ENCODE results near the gene HIVEP2. TPM values are rescaled to one million over a fixed set of nuclear protein-coding genes. Genes with fewer than 3 reads are reported as not detected.

Gene HIVEP2
- total RNA-seq, 1 donor from 2014 or later: 18.6 TPM

DNA sequence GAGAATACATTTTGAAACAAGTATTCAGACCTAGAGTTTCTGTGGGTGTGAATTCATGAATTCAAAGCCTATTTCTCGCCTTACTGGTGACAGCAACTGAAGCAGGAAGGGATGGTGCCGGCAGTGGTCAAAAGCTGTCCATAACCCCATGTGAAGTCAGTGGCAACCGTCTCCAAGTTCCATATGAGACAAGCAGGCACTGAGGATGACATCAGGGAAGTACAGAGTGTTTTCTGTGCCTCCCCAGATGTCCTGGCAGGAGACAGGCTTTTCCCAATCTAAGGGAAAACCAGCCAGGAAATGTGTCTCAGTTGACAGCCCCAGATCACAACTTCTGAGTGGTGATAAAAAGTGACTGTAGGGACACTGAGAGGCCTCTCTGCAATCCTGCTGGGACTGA is 66.6 kb downstream of the HIVEP2 start:
- H3K9me3 ChIP-seq: no peaks in the 10 kb centered on the region
- DNase-seq: no peak
- intact Hi-C loops (cut with DNase I): no loop called here
- no peaks in the 10 kb centered on the region for H3K36me3 ChIP-seq
- H3K4me1 ChIP-seq: no peaks in the 10 kb centered on the region
- ATAC-seq: no peak
- TF ChIP-seq, protein P1, sequence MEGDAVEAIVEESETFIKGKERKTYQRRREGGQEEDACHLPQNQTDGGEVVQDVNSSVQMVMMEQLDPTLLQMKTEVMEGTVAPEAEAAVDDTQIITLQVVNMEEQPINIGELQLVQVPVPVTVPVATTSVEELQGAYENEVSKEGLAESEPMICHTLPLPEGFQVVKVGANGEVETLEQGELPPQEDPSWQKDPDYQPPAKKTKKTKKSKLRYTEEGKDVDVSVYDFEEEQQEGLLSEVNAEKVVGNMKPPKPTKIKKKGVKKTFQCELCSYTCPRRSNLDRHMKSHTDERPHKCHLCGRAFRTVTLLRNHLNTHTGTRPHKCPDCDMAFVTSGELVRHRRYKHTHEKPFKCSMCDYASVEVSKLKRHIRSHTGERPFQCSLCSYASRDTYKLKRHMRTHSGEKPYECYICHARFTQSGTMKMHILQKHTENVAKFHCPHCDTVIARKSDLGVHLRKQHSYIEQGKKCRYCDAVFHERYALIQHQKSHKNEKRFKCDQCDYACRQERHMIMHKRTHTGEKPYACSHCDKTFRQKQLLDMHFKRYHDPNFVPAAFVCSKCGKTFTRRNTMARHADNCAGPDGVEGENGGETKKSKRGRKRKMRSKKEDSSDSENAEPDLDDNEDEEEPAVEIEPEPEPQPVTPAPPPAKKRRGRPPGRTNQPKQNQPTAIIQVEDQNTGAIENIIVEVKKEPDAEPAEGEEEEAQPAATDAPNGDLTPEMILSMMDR (IDR thresholded peaks at IDR 0.05): no peak
- no peaks in the 10 kb centered on the region for H3K27me3 ChIP-seq
- no peak overlapping the region for H3K27ac ChIP-seq
- H3K4me3 ChIP-seq: no peak overlapping the region

DNA sequence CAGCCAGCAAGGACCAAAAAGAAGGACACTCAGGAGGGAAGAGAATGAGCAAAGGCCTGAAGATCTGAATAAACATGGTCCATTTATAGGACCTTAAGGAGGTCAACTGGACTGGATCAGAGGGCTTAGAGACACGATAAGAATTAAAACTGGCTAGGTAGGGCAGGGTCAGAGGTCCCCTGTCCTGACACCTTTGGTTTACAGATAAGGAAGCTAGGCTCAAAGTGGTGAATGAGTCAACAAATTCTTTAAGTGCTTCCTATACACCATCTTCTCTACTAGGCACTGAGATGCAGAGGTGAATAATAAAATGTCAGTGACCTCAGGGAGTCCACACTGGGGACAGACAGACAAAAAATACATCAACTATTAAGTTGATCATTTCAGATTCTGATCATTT is 70.3 kb downstream of the HIVEP2 start:
- intact Hi-C loops (cut with DNase I): no loop called here
- Histone ChIP-seq H3K27me3 (no peaks in the 10 kb centered on the region), H3K4me3 (no peak overlapping the region), H3K4me1 (peaks cover 14% of the 10 kb centered on the region), H3K27ac (no peak overlapping the region), H3K36me3 (no peaks in the 10 kb centered on the region), H3K9me3 (no peaks in the 10 kb centered on the region)
- TF ChIP-seq, protein P1 (IDR thresholded peaks at IDR 0.05): no peak
- ATAC-seq (peak; percentile 19), DNase-seq (no peak)

DNA sequence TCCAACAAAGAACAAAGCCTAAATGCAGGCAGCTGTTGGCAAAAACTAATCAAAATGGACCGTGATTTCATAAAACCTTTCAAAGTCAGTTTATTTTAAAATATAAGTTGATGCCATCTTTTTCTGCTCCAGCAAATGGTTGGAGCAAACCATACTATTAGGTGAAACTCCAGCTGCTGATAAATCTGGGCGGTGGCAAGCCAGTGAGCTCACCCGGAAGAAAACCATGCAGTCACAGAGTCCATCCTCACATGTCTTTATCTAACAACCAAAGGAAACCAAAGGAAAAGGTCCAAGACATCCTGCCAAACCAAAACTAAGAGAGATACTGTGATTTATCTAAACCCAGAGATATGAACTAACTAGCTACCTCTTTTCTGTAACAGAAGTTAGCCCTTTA is 72.6 kb downstream of the HIVEP2 start:
- Histone ChIP-seq H3K27ac (no peak overlapping the region), H3K4me3 (no peak overlapping the region), H3K9me3 (no peaks in the 10 kb centered on the region), H3K36me3 (no peaks in the 10 kb centered on the region), H3K4me1 (peaks cover 30% of the 10 kb centered on the region), H3K27me3 (no peaks in the 10 kb centered on the region)
- intact Hi-C loops (cut with DNase I): no loop called here
- no peak for DNase-seq
- TF ChIP-seq, protein P1 (IDR thresholded peaks at IDR 0.05): no peak
- ATAC-seq: no peak

DNA sequence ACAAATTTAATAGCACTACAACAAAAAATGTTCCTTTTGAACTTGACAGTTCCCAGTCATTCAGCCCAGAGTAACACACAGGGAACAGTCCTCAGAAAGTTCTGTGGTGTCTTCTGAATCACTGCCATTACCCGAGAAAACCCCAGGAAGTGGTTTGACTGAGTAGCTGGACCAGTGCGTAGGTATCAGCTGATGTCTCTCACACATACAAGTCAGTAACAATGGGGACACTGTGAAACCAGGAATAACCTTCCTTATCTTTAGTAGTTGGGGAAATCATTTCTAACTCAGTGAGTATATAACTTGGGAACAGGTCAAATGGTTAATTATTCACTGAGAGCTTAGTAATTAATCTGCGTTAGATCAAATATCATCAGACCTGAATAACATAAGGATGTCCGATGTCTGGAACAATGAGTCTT is 73.1 kb downstream of the HIVEP2 start:
- no peaks in the 10 kb centered on the region for H3K27me3 ChIP-seq
- TF ChIP-seq, protein P1 (IDR thresholded peaks at IDR 0.05): no peak
- peaks cover 34% of the 10 kb centered on the region for H3K4me1 ChIP-seq
- ATAC-seq (peak; percentile 78), DNase-seq (no peak)
- no peaks in the 10 kb centered on the region for H3K9me3 ChIP-seq
- no peak overlapping the region for H3K4me3 ChIP-seq
- intact Hi-C loops (cut with DNase I): no loop called here
- H3K27ac ChIP-seq: no peak overlapping the region
- H3K36me3 ChIP-seq: no peaks in the 10 kb centered on the region

DNA sequence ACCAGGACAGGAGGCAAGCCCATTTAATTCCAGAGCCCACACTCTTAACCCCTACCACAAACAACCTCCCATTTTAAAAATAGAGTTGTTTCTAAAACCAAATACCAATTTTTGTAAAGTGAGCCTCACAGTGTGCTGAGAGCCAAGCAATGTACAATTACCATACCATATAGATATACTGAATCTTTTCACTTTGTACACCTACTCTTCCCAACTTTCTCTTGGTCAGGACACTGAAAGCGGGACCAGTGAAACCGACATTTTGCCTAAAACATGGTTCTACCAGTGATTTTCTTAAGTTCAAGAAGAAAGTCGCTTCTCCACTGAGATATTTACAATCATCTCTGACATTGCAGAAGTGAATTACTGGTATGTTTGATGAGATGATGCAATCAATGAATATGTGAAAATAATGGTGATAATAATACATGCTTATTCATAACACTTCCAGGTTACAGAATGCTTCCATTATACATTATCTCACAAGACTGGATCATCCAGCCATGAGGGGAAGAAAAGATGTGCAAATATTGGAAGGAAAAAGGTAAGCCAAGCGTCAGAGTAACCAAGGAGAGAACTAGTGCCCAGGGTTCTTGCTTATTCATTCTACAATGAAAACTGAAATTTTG is 74.1 kb downstream of the HIVEP2 start:
- DNase-seq (no peak), ATAC-seq (no peak)
- intact Hi-C loops (cut with DNase I): no loop called here
- TF ChIP-seq, protein P1 (IDR thresholded peaks at IDR 0.05): no peak
- Histone ChIP-seq H3K36me3 (no peaks in the 10 kb centered on the region), H3K27me3 (no peaks in the 10 kb centered on the region), H3K27ac (no peak overlapping the region), H3K9me3 (no peaks in the 10 kb centered on the region), H3K4me1 (peaks cover 36% of the 10 kb centered on the region), H3K4me3 (no peak overlapping the region)

DNA sequence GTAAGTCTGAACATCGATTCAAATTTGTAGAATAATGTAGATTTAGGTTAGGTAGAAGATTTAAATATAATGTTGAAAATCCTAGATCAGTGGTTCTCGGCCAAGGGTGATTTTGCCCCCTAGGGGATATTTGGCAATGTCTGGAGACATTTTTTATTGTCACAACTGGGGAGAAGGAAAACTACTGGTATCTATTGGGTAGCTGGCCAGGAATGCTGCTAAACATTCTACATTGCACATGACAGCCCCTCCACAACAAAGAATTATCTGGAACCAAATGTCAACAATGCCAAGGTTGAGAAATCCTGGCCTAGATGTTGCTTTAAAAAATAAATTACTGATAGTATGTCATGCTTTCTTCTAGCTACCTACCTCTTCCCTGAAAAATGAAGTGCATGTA is 76.1 kb downstream of the HIVEP2 start:
- Histone ChIP-seq H3K4me1 (peaks cover 36% of the 10 kb centered on the region), H3K27ac (no peak overlapping the region), H3K27me3 (no peaks in the 10 kb centered on the region), H3K4me3 (no peak overlapping the region), H3K9me3 (no peaks in the 10 kb centered on the region), H3K36me3 (no peaks in the 10 kb centered on the region)
- DNase-seq: no peak
- no peak for ATAC-seq
- intact Hi-C loops (cut with DNase I): no loop called here
- TF ChIP-seq, protein P1 (IDR thresholded peaks at IDR 0.05): no peak

Data from upper lobe of right lung (tissue), 1 donor.